HG02763 (cell line): Measurements from ENCODE around the gene VMO1.
A peak's percentile ranks its signal among the peaks of the same experiment; 100 is the strongest.

Experiments
- ATAC-seq: cut with Tn5 transposase; IDR thresholded peaks from one replicate; pipeline ENCODE4 v1.9.1; 2021; ENCODE audit warnings: mild to moderate bottlenecking, moderate library complexity; ENCODE audit not compliant: unreplicated experiment

Gene VMO1

DNA sequence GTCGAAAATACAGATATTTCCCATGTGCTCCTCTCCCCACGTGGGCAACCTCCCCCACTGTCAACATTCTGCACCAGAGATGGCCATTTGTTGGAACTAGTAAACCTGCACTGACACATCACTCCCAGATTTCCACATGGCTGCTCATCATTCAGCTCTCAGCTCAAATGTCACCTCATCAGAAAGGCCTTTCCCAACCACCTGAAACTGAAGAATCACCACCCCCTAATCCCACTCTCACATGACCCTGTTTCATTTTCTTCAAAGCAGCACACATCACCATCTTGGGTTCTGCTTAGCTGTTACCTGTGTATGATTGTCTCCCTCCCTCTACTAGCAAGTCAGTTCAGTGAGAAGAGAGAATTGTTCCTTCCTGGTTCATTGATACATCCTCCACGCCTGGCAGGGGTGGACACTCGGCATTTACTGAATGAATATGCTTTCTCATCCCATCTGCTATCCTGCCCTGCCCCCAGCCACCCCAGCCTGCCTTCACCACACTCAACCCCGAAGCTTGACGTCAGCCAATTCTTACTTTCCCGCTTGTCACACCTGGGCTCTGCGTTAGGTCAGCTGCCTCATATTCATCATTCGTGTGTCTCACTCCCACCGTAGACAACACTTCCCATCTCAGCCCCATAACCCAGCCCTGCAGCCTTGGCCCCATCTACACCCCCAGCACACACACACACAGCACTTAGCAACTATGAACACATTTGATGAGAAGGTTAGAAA lies 14.5 kb upstream of the VMO1 start:
- no peak for ATAC-seq

GRCh38 chr17:4796552-4796920 lies 10.4 kb upstream of the VMO1 start:
- no peak for ATAC-seq

DNA sequence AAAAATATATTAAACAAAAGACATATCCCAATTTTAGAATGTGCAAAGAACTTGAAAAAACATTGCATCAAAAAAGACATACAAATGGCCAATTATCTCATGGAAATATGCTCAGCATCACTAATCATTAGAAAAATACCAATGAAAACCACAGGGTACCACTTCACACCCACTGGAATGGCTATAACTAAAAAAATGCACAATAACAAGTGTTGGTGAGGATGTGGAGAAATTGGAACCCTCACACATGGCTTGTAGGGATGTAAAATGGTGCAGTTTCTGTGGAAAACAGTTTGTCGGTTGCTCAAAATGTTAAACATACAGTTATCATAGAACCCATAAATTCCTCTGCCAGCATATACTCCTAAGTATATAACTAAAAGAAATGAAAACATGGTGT lies 9.0 kb upstream of the VMO1 start:
- ATAC-seq = no peak

- no peak for ATAC-seq
Measured at GRCh38 chr17:4790705-4791088, 4.5 kb upstream of the VMO1 start.

DNA sequence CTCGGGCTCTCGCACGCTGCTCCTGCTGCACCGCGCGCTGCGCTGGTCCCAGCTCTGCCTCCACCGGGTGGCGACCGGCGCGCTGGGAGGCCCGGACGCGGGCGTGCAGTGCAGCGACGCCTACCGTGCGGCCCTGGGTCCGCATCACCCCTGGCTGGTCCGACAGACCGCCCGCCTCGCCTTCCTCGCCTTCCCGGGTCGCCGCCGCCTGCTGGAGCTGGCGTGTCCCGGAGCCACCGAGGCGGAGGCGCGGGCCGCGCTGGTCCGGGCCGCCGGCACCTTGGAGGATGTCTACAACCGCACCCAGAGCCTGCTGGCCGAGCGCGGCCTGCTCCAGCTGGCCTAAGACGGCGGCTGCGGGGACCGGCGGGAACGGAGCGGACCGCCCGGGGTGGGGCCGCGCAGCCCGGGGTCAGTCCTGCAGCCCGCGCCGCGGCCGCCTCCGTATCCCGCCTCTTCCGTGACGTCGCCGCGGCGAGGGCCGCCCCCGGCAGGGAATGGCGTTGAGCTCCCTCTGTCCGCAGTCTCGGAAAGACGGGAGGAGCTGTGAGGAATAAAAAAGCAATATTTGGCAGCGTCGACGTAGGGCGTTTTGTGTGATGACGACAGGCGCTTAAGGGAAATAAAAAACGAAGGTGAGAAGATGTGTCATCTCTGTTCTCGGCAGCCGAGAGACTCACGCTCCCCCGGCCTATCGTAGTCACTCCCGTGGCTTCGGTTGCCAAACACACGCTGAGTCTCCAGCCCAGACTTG lies 4.0 kb upstream of the VMO1 start:
- peak; percentile 86 for ATAC-seq

GRCh38 chr17:4789701-4789950 lies 3.5 kb upstream of the VMO1 start:
- ATAC-seq = no peak

DNA sequence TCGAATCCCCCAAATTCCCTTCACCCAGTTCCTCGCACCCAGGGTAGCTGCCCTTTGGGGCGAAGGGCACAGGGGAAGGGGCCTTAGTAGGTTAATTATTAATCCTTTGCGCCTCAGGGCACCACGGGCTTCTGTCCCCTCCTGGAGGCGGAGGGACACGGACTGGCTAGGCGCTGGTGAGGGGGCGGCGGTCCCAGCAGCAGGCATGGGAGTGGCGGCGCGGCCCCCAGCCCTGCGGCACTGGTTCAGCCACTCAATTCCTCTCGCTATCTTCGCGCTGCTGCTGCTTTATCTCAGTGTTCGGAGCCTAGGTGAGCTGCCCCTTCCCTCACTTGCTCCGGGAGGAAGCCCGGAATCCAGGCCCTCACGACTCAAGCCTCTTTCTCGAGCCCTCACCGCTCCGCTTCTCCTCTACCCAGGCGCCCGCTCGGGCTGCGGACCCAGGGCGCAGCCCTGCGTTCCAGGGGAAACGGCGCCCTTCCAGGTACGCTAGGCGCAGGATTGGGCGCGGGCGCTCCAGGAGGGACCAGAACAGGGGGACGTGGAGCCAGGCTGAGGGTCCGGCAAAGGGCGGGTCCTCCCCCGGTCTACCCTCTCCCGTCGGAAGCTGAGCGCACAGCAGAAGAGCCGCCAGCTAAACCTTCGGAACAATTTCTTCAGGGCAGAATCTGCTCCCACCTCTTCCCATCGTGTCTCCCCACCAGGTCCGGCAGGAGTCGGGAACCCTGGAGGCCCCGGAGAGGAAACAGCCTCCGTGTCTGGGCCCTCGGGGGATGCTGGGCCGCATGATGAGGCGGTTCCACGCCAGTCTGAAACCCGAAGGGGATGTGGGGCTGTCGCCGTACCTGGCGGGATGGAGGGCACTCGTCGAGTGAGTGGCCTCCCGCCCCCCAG lies 2.9 kb upstream of the VMO1 start, which contains the start of gene GLTPD2:
TSS of gene GLTPD2 (plus strand) at position 158 of the 894 bp plus-strand sequence. CDS start at position 206, 48 bp downstream.
- no peak for ATAC-seq

DNA sequence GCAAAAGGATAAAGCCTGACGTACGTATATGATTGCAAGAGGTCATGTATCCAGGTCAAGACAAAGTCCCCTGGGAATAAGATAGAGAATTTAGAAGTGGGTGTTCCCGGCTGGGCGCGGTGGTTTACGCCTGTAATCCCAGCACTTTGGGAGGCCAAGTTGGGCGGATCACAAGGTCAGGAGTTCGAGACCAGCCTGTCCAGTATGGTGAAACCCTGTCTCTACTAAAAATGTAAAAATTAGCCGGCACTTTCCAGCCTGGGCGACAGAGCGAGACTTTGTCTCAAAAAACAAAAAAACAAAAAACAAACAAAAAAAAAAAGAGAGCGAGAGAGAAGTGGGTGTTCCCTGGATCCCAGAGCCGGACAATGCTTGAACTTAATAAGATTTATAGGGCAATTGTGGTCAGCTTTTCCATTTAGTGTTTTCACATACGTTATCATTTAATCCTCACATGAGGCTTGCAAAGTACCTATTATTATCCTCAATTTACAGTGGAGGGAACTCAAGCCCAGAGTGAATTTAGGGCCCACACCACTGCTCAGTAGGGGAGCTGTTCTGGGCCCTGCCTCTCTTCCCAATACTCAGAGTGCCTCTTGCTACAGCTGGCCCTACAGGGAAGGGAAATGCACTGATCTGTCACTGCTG lies 2.1 kb upstream of the VMO1 start:
- ATAC-seq = no peak

- ATAC-seq = no peak
Measured at GRCh38 chr17:4786516-4786915, 352 bp upstream of the VMO1 start.

- no peak for ATAC-seq
Measured at GRCh38 chr17:4785311-4786105, 656 bp downstream of the VMO1 start.

GRCh38 chr17:4782652-4783051 lies 3.5 kb downstream of the VMO1 start:
- ATAC-seq = no peak

DNA sequence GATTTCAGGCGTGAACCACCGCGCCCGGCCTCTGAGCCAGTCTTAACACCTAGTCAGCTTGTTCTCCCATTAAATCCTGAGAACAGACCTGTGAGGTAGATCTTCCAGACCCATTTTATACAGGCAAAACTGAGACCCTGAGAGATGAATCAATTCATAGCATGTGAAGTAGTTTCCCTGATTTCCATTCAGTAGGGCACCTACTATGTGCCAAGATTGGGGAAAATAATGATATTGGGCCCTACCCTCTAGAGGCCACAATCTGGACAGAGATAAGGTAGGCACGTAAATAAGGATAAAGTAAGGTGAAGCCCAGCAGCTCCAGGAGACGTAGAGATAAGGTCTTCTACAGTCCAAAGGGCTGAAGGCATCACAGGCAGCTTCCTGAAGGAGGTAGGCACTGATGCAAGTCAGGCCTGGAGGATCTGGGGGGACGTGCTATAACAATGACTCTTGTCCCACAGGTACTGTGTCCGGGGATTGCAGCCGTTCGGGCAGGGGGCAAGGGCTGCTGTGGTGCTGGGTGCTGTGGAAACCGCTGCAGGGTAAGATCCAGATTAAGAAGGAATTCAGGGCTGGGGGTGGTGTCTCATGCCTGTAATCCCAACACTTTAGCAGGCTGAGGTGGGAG lies 5.7 kb downstream of the VMO1 start:
- no peak for ATAC-seq

DNA sequence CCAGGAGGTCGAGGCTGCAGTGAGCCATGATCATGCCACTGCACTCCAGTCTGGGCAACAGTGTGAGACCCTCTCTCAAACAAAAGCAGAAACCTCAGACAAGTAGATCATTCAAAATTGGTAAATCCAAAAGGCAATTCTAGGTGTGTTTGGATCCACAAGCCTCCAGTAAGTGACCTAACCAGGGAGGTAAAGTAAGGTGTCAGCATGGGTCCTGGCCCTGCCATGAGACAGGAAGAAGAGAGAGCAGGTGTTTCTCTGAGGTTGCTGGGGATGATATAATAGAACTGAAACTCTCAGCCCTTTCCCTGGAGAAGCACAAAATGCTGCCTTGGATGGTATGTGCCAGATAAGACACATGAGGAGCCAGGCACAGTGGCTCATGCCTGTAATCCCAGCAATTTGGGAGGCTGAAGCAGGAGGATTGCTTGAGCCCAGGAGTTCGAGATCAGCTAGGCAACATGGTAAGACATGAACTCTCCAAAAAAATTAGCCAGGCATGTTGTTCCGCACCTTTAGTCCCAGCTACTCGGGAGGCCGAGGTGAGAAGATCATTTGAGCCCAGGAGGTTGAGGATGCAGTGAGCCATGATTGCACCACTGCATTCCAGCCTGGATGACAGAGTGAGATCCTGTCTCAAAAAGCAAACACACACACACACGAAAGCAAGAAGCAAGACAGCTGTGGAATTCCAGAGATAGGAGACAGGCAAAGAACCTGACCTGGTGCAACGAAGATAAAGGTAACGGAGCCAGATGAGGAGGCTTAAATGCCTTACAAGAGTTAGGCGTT lies 8.0 kb downstream of the VMO1 start:
- ATAC-seq = no peak

- no peak for ATAC-seq
Measured at GRCh38 chr17:4772235-4772613, 13.9 kb downstream of the VMO1 start.

DNA sequence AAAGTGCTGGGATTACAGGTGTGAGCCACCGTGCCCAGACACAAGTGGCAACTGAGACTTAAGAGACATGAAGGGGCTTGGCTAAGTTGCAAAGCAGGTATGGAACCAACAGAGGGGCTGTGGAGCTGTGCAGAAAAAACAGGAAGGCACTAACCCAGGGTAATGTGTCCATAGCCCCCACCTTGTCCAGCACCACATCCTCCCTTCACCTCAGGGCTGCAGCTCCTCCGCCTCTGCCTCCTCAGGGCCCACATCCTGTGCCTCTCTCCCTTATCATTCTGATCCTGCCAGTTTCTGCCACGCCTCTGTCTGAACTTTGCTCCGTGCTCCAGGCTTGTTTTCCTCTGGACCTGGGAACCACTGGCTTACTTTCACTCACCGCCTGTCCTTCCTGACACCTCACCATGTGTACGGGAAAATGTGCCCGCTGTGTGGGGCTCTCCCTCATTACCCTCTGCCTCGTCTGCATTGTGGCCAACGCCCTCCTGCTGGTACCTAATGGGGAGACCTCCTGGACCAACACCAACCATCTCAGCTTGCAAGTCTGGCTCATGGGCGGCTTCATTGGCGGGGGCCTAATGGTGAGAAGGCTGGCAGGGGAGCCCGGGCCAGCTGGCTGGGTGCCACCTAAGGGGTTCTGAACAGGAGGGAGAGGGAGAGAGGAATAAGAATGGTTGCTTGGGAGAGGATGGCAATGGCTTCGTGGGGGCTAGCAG lies 14.5 kb downstream of the VMO1 start, which contains the start of gene TM4SF5:
TSS of gene TM4SF5 (plus strand) at position 368 of the 716 bp plus-strand sequence. CDS start at position 405, 37 bp downstream.
- ATAC-seq = no peak

DNA sequence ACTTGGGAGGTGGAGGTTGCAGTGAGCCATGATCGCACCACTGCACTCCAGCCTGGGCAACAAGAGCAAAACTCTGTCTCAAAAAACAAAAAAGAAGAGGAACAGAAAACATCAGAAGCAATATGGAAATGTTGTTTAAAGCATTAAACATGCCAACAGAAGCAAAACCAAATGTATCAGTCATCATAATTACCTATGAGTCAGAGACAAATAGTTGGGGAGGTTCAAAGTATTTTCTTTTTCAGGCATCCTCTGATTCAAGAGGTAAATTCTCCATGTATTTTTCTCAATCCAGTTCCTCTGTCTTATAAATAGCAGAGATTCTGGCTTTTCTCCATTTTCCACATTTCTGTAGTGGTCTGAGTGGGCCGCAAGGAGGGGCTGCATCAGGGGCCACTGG lies 16.5 kb downstream of the VMO1 start:
- no peak for ATAC-seq

DNA sequence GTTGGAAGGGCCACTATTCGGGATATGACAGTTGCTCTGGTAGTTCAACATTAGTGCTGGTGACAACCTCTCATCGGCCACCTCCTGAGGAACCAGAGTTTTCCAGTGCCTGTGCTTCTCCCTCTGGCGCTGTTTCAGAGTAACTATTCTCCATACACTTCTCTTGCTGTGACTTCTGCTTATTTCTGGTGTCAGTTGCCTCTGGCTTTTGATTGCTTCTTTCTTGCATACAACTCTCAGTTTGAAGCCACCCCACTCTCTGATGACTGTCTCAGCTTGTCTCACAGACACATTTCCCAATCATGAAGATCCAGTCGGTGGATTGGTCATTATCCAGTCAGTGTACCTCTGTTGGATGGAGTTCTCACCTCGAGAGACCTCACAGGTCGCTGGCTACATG lies 17.9 kb downstream of the VMO1 start:
- ATAC-seq = no peak

DNA sequence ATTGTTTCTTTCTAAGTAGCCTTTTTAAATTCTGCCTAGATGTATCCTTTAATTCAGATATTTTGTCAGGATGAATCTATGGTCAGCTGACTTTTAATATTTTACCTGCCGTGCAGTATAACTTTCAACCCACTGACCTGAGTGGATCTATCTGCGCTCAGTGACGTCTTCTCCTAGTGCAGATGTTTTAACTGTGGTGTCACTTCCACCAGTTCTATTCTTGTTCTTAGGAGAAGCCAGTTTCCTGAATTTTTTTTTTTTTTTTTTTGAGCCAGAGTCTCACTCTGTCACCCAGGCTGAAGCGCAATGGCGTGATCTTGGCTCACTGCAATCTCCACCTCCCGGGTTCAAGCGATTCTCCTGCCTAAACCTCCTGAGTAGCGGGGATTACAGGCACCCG lies 19.4 kb downstream of the VMO1 start:
- no peak for ATAC-seq
